ENCODE measurements around the gene TTC14. TPM values are rescaled to one million over a fixed set of nuclear protein-coding genes. Genes with fewer than 3 reads are reported as not detected.

Gene TTC14
- polyA plus RNA-seq, 1 donor from 2014 or later: 163 TPM

GRCh38 chr3:180633722-180634121, 31.8 kb downstream of the TTC14 start:
- no peak overlapping the region for H3K27ac ChIP-seq (ENCODE audit: low read length)
- no peak overlapping the region for H3K4me2 ChIP-seq (ENCODE audit: low read length)
- no peaks in the 10 kb centered on the region for H3F3A ChIP-seq (ENCODE audit: insufficient read depth, low read length, poor library complexity, severe bottlenecking)
- no peaks in the 10 kb centered on the region for H3K27me3 ChIP-seq (ENCODE audit: insufficient read depth, low read depth, low read length)
- H3K36me3 ChIP-seq (ENCODE audit: insufficient read depth, low read length): no peaks in the 10 kb centered on the region
- no peaks in the 10 kb centered on the region for H3K79me2 ChIP-seq (replicated peaks; ENCODE audit: insufficient read depth, low read length)
- no peaks in the 10 kb centered on the region for H4K20me1 ChIP-seq (ENCODE audit: insufficient read depth)
- H3K9me2 ChIP-seq (ENCODE audit: insufficient read depth, low read length): no peaks in the 10 kb centered on the region
- H2AFZ ChIP-seq (ENCODE audit: low read depth, low read length): no peak overlapping the region
- TF ChIP-seq, protein P1, sequence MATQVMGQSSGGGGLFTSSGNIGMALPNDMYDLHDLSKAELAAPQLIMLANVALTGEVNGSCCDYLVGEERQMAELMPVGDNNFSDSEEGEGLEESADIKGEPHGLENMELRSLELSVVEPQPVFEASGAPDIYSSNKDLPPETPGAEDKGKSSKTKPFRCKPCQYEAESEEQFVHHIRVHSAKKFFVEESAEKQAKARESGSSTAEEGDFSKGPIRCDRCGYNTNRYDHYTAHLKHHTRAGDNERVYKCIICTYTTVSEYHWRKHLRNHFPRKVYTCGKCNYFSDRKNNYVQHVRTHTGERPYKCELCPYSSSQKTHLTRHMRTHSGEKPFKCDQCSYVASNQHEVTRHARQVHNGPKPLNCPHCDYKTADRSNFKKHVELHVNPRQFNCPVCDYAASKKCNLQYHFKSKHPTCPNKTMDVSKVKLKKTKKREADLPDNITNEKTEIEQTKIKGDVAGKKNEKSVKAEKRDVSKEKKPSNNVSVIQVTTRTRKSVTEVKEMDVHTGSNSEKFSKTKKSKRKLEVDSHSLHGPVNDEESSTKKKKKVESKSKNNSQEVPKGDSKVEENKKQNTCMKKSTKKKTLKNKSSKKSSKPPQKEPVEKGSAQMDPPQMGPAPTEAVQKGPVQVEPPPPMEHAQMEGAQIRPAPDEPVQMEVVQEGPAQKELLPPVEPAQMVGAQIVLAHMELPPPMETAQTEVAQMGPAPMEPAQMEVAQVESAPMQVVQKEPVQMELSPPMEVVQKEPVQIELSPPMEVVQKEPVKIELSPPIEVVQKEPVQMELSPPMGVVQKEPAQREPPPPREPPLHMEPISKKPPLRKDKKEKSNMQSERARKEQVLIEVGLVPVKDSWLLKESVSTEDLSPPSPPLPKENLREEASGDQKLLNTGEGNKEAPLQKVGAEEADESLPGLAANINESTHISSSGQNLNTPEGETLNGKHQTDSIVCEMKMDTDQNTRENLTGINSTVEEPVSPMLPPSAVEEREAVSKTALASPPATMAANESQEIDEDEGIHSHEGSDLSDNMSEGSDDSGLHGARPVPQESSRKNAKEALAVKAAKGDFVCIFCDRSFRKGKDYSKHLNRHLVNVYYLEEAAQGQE (IDR thresholded peaks at IDR 0.05; ENCODE audit: borderline replicate concordance): no peak
- TF ChIP-seq POLR2AphosphoS5 (IDR thresholded peaks at IDR 0.05) (no peak), EZH2 (IDR thresholded peaks at IDR 0.05; ENCODE audit: borderline replicate concordance, insufficient read depth, low read length, poor library complexity, severe bottlenecking) (no peak), EP300 (conservative IDR thresholded peaks at IDR 0.05; ENCODE audit: poor library complexity, severe bottlenecking) (no peak), SMC3 (conservative IDR thresholded peaks at IDR 0.05; ENCODE audit: poor library complexity) (no peak), MXI1 (conservative IDR thresholded peaks at IDR 0.05; ENCODE audit: poor library complexity, severe bottlenecking) (no peak), TAF1 (IDR thresholded peaks at IDR 0.05; ENCODE audit: low read depth) (no peak)
- H3K9me3 ChIP-seq (ENCODE audit: low read length): no peaks in the 10 kb centered on the region
- H3K4me3 ChIP-seq (ENCODE audit: low read length): no peak overlapping the region
- H3K9ac ChIP-seq (ENCODE audit: low read length): no peak overlapping the region

DNA sequence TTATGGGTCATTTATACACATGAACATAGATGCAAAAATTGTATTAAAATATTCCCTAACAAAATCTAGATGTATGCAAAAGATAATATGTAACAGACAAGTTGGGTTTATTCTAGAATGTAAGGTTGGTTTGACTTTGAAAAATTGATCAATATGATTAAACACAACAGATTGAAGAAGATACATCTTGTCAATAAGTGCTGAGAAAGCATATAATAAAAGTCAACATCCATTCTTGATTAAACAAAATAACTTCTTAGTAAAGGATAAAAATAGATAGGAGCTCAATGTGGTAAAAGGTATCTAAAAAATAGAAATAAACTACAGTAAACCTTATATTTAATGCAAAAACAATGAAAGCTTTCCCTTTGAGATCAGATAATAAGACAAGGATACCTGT, 39.0 kb downstream of the TTC14 start:
- H3K79me2 ChIP-seq (replicated peaks; ENCODE audit: insufficient read depth, low read length): no peaks in the 10 kb centered on the region
- H3F3A ChIP-seq (ENCODE audit: insufficient read depth, low read length, poor library complexity, severe bottlenecking): no peaks in the 10 kb centered on the region
- no peaks in the 10 kb centered on the region for H3K36me3 ChIP-seq (ENCODE audit: insufficient read depth, low read length)
- no peaks in the 10 kb centered on the region for H3K27me3 ChIP-seq (ENCODE audit: insufficient read depth, low read depth, low read length)
- TF ChIP-seq RAD21 (conservative IDR thresholded peaks at IDR 0.05) (no peak), CTCF (IDR thresholded peaks at IDR 0.05; ENCODE audit: poor library complexity, severe bottlenecking) (no peak), SMC3 (conservative IDR thresholded peaks at IDR 0.05; ENCODE audit: poor library complexity) (no peak), MXI1 (conservative IDR thresholded peaks at IDR 0.05; ENCODE audit: poor library complexity, severe bottlenecking) (no peak)
- TF ChIP-seq, protein P1 (IDR thresholded peaks at IDR 0.05; ENCODE audit: borderline replicate concordance): no peak
- H3K9me3 ChIP-seq (ENCODE audit: low read length): no peaks in the 10 kb centered on the region
- no peaks in the 10 kb centered on the region for H4K20me1 ChIP-seq (ENCODE audit: insufficient read depth)
- no peak overlapping the region for H3K4me3 ChIP-seq (ENCODE audit: low read length)
- no peak overlapping the region for H3K27ac ChIP-seq (ENCODE audit: low read length)
- no peaks in the 10 kb centered on the region for H3K9me2 ChIP-seq (ENCODE audit: insufficient read depth, low read length)
- no peak overlapping the region for H2AFZ ChIP-seq (ENCODE audit: low read depth, low read length)
- H3K9ac ChIP-seq (ENCODE audit: low read length): no peak overlapping the region
- H3K4me2 ChIP-seq (ENCODE audit: low read length): no peak overlapping the region
